GM19395 (cell line): ENCODE data around the gene AHCYL2.
"Not testable (repeated sequence)": the region's sequence is repeated elsewhere in the genome, so short reads cannot be mapped to it uniquely, and the experiment has no call there.

ENCODE experiments used
- ATAC-seq: cut with Tn5 transposase; IDR thresholded peaks from one replicate; pipeline ENCODE4 v1.9.1; 2021; ENCODE audit warnings: mild to moderate bottlenecking, moderate library complexity; ENCODE audit not compliant: unreplicated experiment

AHCYL2 gene

GRCh38 chr7:129282865-129283264 lies 58.0 kb downstream of the AHCYL2 start:
- ATAC-seq = no peak

GRCh38 chr7:129283936-129284335 lies 59.1 kb downstream of the AHCYL2 start:
- no peak for ATAC-seq

GRCh38 chr7:129285111-129285510 lies 60.3 kb downstream of the AHCYL2 start:
- no peak for ATAC-seq

DNA sequence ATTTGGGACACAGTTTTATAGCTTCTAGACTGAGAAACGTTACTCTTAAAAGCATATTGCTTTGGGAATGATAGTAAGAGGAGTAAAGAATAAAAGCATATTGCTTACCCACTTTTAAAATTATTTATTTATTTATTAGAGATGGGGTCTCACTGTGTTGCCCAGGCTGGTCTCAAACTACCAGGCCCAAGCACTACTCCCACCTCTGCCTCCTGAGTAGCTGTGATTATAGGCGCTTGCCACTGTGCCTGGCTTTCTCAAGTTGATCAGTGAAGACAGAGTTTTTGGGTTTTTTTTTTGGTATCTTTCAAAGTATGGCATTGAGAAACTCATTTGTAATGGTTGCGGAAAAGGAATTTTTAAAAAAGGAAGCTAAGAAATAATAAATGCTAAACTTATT lies 68.0 kb downstream of the AHCYL2 start:
- ATAC-seq = no peak

DNA sequence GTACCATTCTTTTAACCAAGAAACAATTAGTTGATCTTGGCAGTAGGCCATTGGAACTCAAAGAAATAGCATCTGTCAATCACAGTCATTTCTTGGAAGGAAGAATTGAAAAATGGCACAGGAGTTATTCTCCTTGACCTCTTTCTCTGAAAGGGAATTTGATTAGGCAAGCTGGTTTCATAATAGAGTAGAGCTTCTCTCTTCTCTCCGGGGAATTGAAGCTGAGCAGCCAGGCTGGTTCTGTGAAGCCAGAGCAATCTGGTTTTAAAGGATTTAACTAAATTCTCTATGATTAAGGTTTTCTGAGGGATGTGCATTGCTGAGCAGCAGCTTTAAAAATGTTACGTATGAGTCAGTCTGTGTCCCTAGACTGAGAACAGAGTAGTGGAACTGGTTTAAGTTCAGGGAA lies 70.2 kb downstream of the AHCYL2 start:
- ATAC-seq = no peak

GRCh38 chr7:129298268-129298893 lies 73.6 kb downstream of the AHCYL2 start:
- ATAC-seq = no peak

DNA sequence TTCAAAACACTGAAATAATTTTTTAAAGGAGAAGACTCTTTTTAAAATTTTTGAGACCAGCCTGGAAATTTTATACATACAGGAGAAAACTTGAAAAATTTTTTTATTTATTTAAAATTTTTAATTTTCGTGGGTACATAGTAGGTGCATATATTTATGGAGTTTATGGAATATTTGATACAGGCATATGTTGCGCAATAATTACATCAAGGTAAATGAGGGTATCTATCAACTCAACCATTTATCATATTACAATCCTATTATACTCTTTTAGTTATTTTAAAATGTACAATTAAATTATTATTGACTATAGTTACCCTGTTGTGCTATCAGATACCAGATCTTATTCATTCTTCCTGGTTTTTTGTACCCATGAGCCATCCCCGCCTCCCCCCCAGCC lies 75.1 kb downstream of the AHCYL2 start:
- no peak for ATAC-seq

GRCh38 chr7:129300299-129300698 lies 75.5 kb downstream of the AHCYL2 start:
- not testable (repeated sequence) for ATAC-seq

DNA sequence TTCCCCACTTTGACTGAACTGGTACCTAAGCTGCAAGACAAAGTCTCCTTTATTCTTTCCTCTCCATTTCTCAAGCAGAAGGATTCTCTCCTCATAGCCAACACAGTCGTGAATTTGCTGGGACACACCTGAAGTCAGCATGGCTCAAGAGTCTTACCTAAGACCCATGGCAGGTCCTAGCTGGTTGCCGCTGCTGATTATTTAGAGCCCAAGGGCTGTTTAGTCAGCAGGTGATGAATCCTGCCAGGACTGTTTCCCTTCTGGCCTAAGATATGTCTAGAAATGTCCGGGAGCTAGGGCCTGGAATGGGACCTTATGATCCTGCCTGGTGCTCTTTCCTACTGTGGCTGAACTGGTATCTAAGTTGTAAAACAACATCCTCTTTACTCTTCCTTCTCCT lies 82.8 kb downstream of the AHCYL2 start:
- no peak for ATAC-seq

GRCh38 chr7:129308047-129308446 lies 83.2 kb downstream of the AHCYL2 start:
- ATAC-seq = no peak

- no peak for ATAC-seq
Measured at GRCh38 chr7:129311429-129311828, 86.6 kb downstream of the AHCYL2 start.

GRCh38 chr7:129313282-129313681 lies 88.5 kb downstream of the AHCYL2 start:
- no peak for ATAC-seq

- no peak for ATAC-seq
Measured at GRCh38 chr7:129315960-129316359, 91.1 kb downstream of the AHCYL2 start.

DNA sequence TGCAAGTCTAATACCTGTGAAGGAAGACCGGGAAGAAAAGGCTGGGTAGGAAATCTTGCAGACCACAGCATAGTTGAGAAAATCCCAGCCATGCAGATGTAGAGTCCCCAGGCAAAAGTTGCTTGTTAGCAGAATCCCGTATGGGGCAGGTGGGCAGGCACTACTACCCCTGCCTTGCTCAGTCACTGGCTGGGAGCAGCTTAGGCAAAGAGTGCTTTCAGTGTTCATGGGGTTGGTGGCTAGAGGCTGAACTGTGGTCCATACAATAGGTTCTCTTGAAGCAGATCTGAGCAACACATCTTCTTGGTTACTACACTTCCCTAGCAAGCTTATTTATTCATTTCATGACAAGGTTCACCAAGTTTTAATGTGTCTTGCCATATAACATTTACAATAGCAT lies 92.6 kb downstream of the AHCYL2 start:
- ATAC-seq = no peak

- no peak for ATAC-seq
Measured at GRCh38 chr7:129327076-129327475, 102.2 kb downstream of the AHCYL2 start.

DNA sequence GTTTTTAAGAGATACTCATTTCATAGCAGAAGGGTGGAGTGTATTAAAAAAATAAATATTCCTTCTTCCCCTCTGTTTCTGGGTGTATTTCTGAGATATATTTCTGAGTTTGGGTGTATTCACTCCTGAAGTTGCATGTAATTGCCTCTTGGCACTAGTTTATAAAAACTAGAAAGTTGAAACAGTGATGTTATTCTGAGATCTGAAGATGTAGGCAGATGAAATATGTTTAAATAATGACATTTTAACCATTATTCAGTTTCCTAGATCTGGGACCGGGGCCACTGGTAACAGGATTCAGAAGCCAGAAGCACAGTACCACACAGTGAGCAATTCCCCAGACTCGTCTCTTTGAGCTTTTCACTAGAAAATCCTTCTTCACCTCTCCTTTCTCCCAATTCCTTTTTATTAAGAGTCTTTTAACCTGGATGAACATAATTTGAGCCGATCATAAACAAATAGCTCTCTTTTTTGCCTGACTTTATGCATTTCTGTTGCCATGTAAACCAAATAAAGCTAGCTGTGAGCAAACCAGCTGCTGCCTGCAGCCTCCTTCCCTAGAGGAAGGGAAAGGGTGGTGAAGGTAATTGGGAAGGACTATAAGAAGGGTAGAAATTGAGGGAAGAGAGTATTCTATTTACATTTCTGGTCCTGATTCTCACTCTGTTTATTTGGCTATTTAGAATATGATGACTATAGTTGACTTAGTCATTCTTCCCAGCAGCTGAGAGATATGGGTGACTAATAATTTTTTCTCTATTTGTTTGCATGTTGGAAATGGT lies 107.6 kb downstream of the AHCYL2 start:
- no peak for ATAC-seq

DNA sequence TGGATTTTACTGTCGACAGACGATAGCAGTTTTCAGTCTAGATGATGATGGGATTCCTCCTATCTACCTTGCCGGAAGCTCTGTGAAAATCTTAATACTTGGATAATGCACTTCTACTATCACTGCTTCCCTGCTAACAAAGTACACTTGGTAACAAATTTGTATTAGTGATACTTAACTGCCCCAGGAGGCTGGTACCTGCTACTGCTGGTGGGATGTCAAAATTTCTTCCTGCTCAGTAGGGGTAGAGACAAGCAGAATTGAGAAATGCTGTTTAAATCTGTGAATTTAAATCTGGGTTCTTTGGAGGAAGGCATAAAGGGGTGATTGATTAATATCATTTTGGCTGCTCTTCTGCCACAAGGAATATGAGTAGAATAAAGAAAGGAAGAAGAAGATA lies 109.6 kb downstream of the AHCYL2 start:
- ATAC-seq = no peak

DNA sequence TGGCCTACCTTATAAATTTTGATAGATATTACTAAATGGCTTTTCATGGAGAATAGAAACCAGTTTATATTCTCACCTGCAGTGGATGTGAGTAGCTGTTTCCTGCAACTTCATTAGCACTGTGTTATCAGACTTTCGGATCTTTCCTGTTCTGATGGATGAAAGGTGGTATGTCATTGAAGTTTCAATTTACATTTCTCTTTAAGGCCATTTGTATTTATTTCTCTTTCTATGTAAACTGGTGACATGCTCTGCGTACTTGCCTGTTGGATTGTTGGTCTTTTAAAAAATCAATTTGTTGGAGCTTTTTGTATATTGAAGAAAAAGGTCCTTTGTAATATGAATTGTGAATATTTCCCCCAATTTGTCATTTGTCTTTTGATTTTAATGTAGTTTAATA lies 113.6 kb downstream of the AHCYL2 start:
- ATAC-seq = no peak

- no peak for ATAC-seq
Measured at GRCh38 chr7:129341212-129341611, 116.4 kb downstream of the AHCYL2 start.

- ATAC-seq = no peak
Measured at GRCh38 chr7:129341816-129342806, 117.3 kb downstream of the AHCYL2 start.

- no peak for ATAC-seq
Measured at GRCh38 chr7:129343099-129343700, 118.4 kb downstream of the AHCYL2 start.
